H9 (cell line): ENCODE measurements around the gene FAM120A. TPM values are rescaled to one million over a fixed set of nuclear protein-coding genes. Genes with fewer than 3 reads are reported as not detected.
A peak's percentile ranks its signal among the peaks of the same experiment; 100 is the strongest.

ENCODE experiments used
- DNase-seq: peaks from one replicate; pipeline ENCODE4 v3.0.0-alpha.2; 2017
- H2AFZ ChIP-seq: one replicate; pipeline ENCODE4 v1.6.1; 2013; ENCODE audit warnings: mild to moderate bottlenecking, low read length, control low read depth, moderate library complexity
- H2AK5ac ChIP-seq: 2 replicates; pipeline ENCODE4 v1.6.1; 2013; ENCODE audit warnings: low read length, control low read depth, mixed read lengths; ENCODE audit not compliant: insufficient read length
- H2BK120ac ChIP-seq: one replicate; pipeline ENCODE4 v1.6.1; 2013; ENCODE audit warnings: low read depth, mild to moderate bottlenecking, low read length, control low read depth, inconsistent platforms; ENCODE audit not compliant: poor library complexity, severe bottlenecking
- H2BK12ac ChIP-seq: 2 replicates; pipeline ENCODE4 v1.6.1; 2013; ENCODE audit warnings: low read length, control low read depth, mixed read lengths, low read depth; ENCODE audit not compliant: insufficient read length
- H2BK15ac ChIP-seq: 2 replicates; pipeline ENCODE4 v1.6.1; 2013; ENCODE audit warnings: low read depth, low read length, control low read depth
- H2BK20ac ChIP-seq: one replicate; pipeline ENCODE4 v1.6.1; 2013; ENCODE audit warnings: low read depth, mild to moderate bottlenecking, low read length, control low read depth, inconsistent platforms; ENCODE audit not compliant: poor library complexity, severe bottlenecking
- H2BK5ac ChIP-seq: 2 replicates; pipeline ENCODE4 v1.6.1; 2013; ENCODE audit warnings: low read length, control low read depth, mixed read lengths; ENCODE audit not compliant: insufficient read length
- H3K14ac ChIP-seq: 2 replicates; pipeline ENCODE4 v1.6.1; 2013; ENCODE audit warnings: low read length, control low read depth; ENCODE audit not compliant: insufficient read depth
- H3K18ac ChIP-seq: 2 replicates; pipeline ENCODE4 v1.6.1; 2013; ENCODE audit warnings: low read depth, mild to moderate bottlenecking, mixed read lengths, low read length, control low read depth; ENCODE audit not compliant: insufficient read length
- H3K23ac ChIP-seq: 2 replicates; pipeline ENCODE4 v1.6.1; 2013; ENCODE audit warnings: low read length, control low read depth, mixed read lengths, low read depth; ENCODE audit not compliant: insufficient read length
- H3K23me2 ChIP-seq: 2 replicates; pipeline ENCODE4 v1.6.1; 2013; ENCODE audit warnings: low read depth, mild to moderate bottlenecking, mixed read lengths, low read length, control low read depth; ENCODE audit not compliant: insufficient read length, poor library complexity, severe bottlenecking
- H3K27ac ChIP-seq: 2 replicates; pipeline ENCODE4 v1.5.1; 2013; ENCODE audit warnings: low read length, control low read depth, mixed read lengths, low read depth; ENCODE audit not compliant: insufficient read length
- H3K27me3 ChIP-seq: 2 replicates; pipeline ENCODE4 v1.6.1; 2013; ENCODE audit warnings: low read length, control low read depth, inconsistent platforms; ENCODE audit not compliant: insufficient read depth
- H3K4ac ChIP-seq: 2 replicates; pipeline ENCODE4 v1.6.1; 2013; ENCODE audit warnings: low read depth, mild to moderate bottlenecking, control low read depth, inconsistent platforms, low read length, moderate library complexity
- H3K4me1 ChIP-seq: 2 replicates; pipeline ENCODE4 v1.6.1; 2013; ENCODE audit warnings: low read length, control low read depth, inconsistent platforms; ENCODE audit not compliant: insufficient read depth
- H3K4me2 ChIP-seq: 2 replicates; pipeline ENCODE4 v1.6.1; 2013; ENCODE audit warnings: low read length, control low read depth, mixed read lengths; ENCODE audit not compliant: insufficient read length, insufficient read depth
- H3K56ac ChIP-seq: 2 replicates; pipeline ENCODE4 v1.6.1; 2013; ENCODE audit warnings: low read depth, mild to moderate bottlenecking, mixed read lengths, low read length, control low read depth; ENCODE audit not compliant: insufficient read length
- H3K79me1 ChIP-seq: 2 replicates; pipeline ENCODE4 v1.6.1; 2013; ENCODE audit warnings: low read depth, mild to moderate bottlenecking, moderate library complexity, low read length, control low read depth, inconsistent platforms; ENCODE audit not compliant: insufficient read depth, poor library complexity, severe bottlenecking
- H3K79me2 ChIP-seq: 2 replicates; pipeline ENCODE4 v1.6.1; 2013; ENCODE audit warnings: low read length, control low read depth, inconsistent platforms; ENCODE audit not compliant: insufficient read depth
- H3K9ac ChIP-seq: 2 replicates; pipeline ENCODE4 v1.6.1; 2013; ENCODE audit warnings: low read length, control low read depth, mixed read lengths; ENCODE audit not compliant: insufficient read length; ENCODE audit errors: extremely low read depth
- H3K9me3 ChIP-seq: one replicate; pipeline ENCODE4 v1.6.1; 2013; ENCODE audit warnings: low read depth, low read length, inconsistent platforms; ENCODE audit not compliant: control insufficient read depth
- H3T11ph ChIP-seq: one replicate; pipeline ENCODE4 v1.6.1; 2013; ENCODE audit warnings: mild to moderate bottlenecking, low read length, control low read depth, inconsistent platforms
- H4K20me1 ChIP-seq: one replicate; pipeline ENCODE4 v1.6.1; 2013; ENCODE audit not compliant: control insufficient read depth, insufficient read length, insufficient read depth
- H4K5ac ChIP-seq: 2 replicates; pipeline ENCODE4 v1.6.1; 2013; ENCODE audit warnings: low read depth, mild to moderate bottlenecking, mixed read lengths, low read length, control low read depth; ENCODE audit not compliant: insufficient read length
- H4K8ac ChIP-seq: replicated peaks from 2 replicates; pipeline ENCODE4 v1.6.1; 2013; ENCODE audit warnings: low read length, control low read depth, mixed read lengths, low read depth; ENCODE audit not compliant: insufficient read length
- H4K91ac ChIP-seq: 2 replicates; pipeline ENCODE4 v1.6.1; 2013; ENCODE audit warnings: low read depth, mild to moderate bottlenecking, moderate library complexity, mixed read lengths, low read length, control low read depth; ENCODE audit not compliant: insufficient read length
- H3K27ac Mint-ChIP-seq, 3 experiments: 2 replicates in 2 of 3; 3 replicates in 1 of 3; pipeline ENCODE4 v1.8.0; 2020 to 2021; ENCODE audit warnings: mixed read lengths in 3 of 3, mild to moderate bottlenecking in 1 of 3, moderate library complexity in 1 of 3
- H3K27me3 Mint-ChIP-seq: 2 replicates; pipeline ENCODE4 v1.8.0; 2021; ENCODE audit warnings: low read depth, mild to moderate bottlenecking, moderate library complexity, mixed read lengths
- H3K36me3 Mint-ChIP-seq, 3 experiments: 2 replicates in 2 of 3; 3 replicates in 1 of 3; pipeline ENCODE4 v1.8.0; 2020 to 2021; ENCODE audit warnings: low read depth in 3 of 3, mixed read lengths in 3 of 3; ENCODE audit not compliant: insufficient read depth in 1 of 3
- H3K4me1 Mint-ChIP-seq, 2 experiments: 2 replicates each; pipeline ENCODE4 v1.8.0; 2020; ENCODE audit warnings: mixed read lengths in 2 of 2
- H3K4me3 Mint-ChIP-seq, 2 experiments: 2 replicates in 1 of 2; 3 replicates in 1 of 2; pipeline ENCODE4 v1.8.0; 2020 to 2021; ENCODE audit warnings: mild to moderate bottlenecking in 2 of 2, mixed read lengths in 2 of 2, moderate library complexity in 1 of 2
- H3K9me3 Mint-ChIP-seq, 2 experiments: 2 replicates in 1 of 2; 3 replicates in 1 of 2; pipeline ENCODE4 v1.8.0; 2020; ENCODE audit warnings: mild to moderate bottlenecking in 2 of 2, mixed read lengths in 2 of 2, moderate library complexity in 1 of 2
- CTCF ChIP-seq: fragments of 200-600 bp; sonication (generic); conservative IDR thresholded peaks from 3 replicates; pipeline ENCODE4 v1.8.0; 2021; ENCODE audit warnings: antibody characterized with exemption, mild to moderate bottlenecking
- WGBS: extraction: QIAGEN DNeasy Blood & Tissue Kit; methylation state at CpG from one replicate; pipeline ENCODE4 v1.1.7; 2013; ENCODE audit warnings: missing lambda C conversion rate, low lambda C conversion rate, mixed read lengths; ENCODE audit not compliant: insufficient read length; ENCODE audit errors: extremely low coverage; 5-methylcytosine and 5-hydroxymethylcytosine counted together
- total RNA-seq: library from RNA; stranded (reverse); gene quantifications from 2 replicates; pipeline ENCODE4 v1.2.1, GENCODE V29; 2021

Gene FAM120A
- total RNA-seq, 1 experiment from 2014 or later = 57.7 TPM

- no peaks in the 10 kb centered on the region for H3K9me3 Mint-ChIP-seq
- H3K4me1 Mint-ChIP-seq = peaks cover 39 to 51% of the 10 kb centered on the region in 2 experiments
- no peak for TF ChIP-seq CTCF
- H3K27ac ChIP-seq = no peak overlapping the region
- H3K18ac ChIP-seq = no peak overlapping the region
- no peak overlapping the region for H3T11ph ChIP-seq
- H3K79me1 ChIP-seq = no peaks in the 10 kb centered on the region
- H4K5ac ChIP-seq = no peak overlapping the region
- no peak overlapping the region for H4K8ac ChIP-seq
- no peak overlapping the region for H3K4ac ChIP-seq
- H3K79me2 ChIP-seq = peaks cover 2% of the 10 kb centered on the region; the same call in 1 of the 2 replicates
- H2BK12ac ChIP-seq = no peak overlapping the region
- DNase-seq = no peak
- no peaks in the 10 kb centered on the region for H3K36me3 Mint-ChIP-seq
- H3K23me2 ChIP-seq = peaks cover 15% of the 10 kb centered on the region
- peaks cover 4% of the 10 kb centered on the region for H3K27me3 Mint-ChIP-seq
- no peak overlapping the region for H3K9ac ChIP-seq
- no CpG with 5 or more reads among the region's 13 CpGs for WGBS
- no peak overlapping the region for H2AFZ ChIP-seq
- peak overlapping the region in 1 of 3 experiments; percentile 55; a peak in 1 of 7 replicates for H3K27ac Mint-ChIP-seq
- no peak overlapping the region for H2AK5ac ChIP-seq
- peaks cover 10% of the 10 kb centered on the region; the same call in 1 of the 2 replicates for H3K4me1 ChIP-seq
- no peak overlapping the region for H2BK20ac ChIP-seq
- no peak overlapping the region; the same call in 1 of the 2 replicates for H3K14ac ChIP-seq
- no peak overlapping the region for H3K23ac ChIP-seq
- H4K20me1 ChIP-seq = no peaks in the 10 kb centered on the region
- peaks cover 2% of the 10 kb centered on the region; the same call in 1 of the 2 replicates for H3K27me3 ChIP-seq
- no peak overlapping the region for H4K91ac ChIP-seq
- H2BK15ac ChIP-seq = no peak overlapping the region
- no peak overlapping the region for H2BK5ac ChIP-seq
- peak overlapping the region; percentile 77 to 87 for H3K4me3 Mint-ChIP-seq
- H2BK120ac ChIP-seq = no peak overlapping the region
- H3K9me3 ChIP-seq = no peaks in the 10 kb centered on the region
- no peak overlapping the region for H3K56ac ChIP-seq
- H3K4me2 ChIP-seq = no peak overlapping the region
These were observed 126.6 kb downstream of the FAM120A start for GRCh38 chr9:93577975-93578682.
